H9 (cell line): ENCODE results near the gene SETMAR. TPM values are rescaled to one million over a fixed set of nuclear protein-coding genes. Genes with fewer than 3 reads are reported as not detected.

Experiments used
- DNase-seq: peaks from one replicate; pipeline ENCODE4 v3.0.0-alpha.2; 2017
- H2AFZ ChIP-seq: one replicate; pipeline ENCODE4 v1.6.1; 2013; ENCODE audit warnings: mild to moderate bottlenecking, low read length, control low read depth, moderate library complexity
- H2AK5ac ChIP-seq: 2 replicates; pipeline ENCODE4 v1.6.1; 2013; ENCODE audit warnings: low read length, control low read depth, mixed read lengths; ENCODE audit not compliant: insufficient read length
- H2BK120ac ChIP-seq: one replicate; pipeline ENCODE4 v1.6.1; 2013; ENCODE audit warnings: low read depth, mild to moderate bottlenecking, low read length, control low read depth, inconsistent platforms; ENCODE audit not compliant: poor library complexity, severe bottlenecking
- H2BK12ac ChIP-seq: 2 replicates; pipeline ENCODE4 v1.6.1; 2013; ENCODE audit warnings: low read length, control low read depth, mixed read lengths, low read depth; ENCODE audit not compliant: insufficient read length
- H2BK15ac ChIP-seq: 2 replicates; pipeline ENCODE4 v1.6.1; 2013; ENCODE audit warnings: low read depth, low read length, control low read depth
- H2BK20ac ChIP-seq: one replicate; pipeline ENCODE4 v1.6.1; 2013; ENCODE audit warnings: low read depth, mild to moderate bottlenecking, low read length, control low read depth, inconsistent platforms; ENCODE audit not compliant: poor library complexity, severe bottlenecking
- H2BK5ac ChIP-seq: 2 replicates; pipeline ENCODE4 v1.6.1; 2013; ENCODE audit warnings: low read length, control low read depth, mixed read lengths; ENCODE audit not compliant: insufficient read length
- H3K14ac ChIP-seq: 2 replicates; pipeline ENCODE4 v1.6.1; 2013; ENCODE audit warnings: low read length, control low read depth; ENCODE audit not compliant: insufficient read depth
- H3K18ac ChIP-seq: 2 replicates; pipeline ENCODE4 v1.6.1; 2013; ENCODE audit warnings: low read depth, mild to moderate bottlenecking, mixed read lengths, low read length, control low read depth; ENCODE audit not compliant: insufficient read length
- H3K23ac ChIP-seq: 2 replicates; pipeline ENCODE4 v1.6.1; 2013; ENCODE audit warnings: low read length, control low read depth, mixed read lengths, low read depth; ENCODE audit not compliant: insufficient read length
- H3K23me2 ChIP-seq: 2 replicates; pipeline ENCODE4 v1.6.1; 2013; ENCODE audit warnings: low read depth, mild to moderate bottlenecking, mixed read lengths, low read length, control low read depth; ENCODE audit not compliant: insufficient read length, poor library complexity, severe bottlenecking
- H3K27ac ChIP-seq: 2 replicates; pipeline ENCODE4 v1.5.1; 2013; ENCODE audit warnings: low read length, control low read depth, mixed read lengths, low read depth; ENCODE audit not compliant: insufficient read length
- H3K27me3 ChIP-seq: 2 replicates; pipeline ENCODE4 v1.6.1; 2013; ENCODE audit warnings: low read length, control low read depth, inconsistent platforms; ENCODE audit not compliant: insufficient read depth
- H3K4ac ChIP-seq: 2 replicates; pipeline ENCODE4 v1.6.1; 2013; ENCODE audit warnings: low read depth, mild to moderate bottlenecking, control low read depth, inconsistent platforms, low read length, moderate library complexity
- H3K4me1 ChIP-seq: 2 replicates; pipeline ENCODE4 v1.6.1; 2013; ENCODE audit warnings: low read length, control low read depth, inconsistent platforms; ENCODE audit not compliant: insufficient read depth
- H3K4me2 ChIP-seq: 2 replicates; pipeline ENCODE4 v1.6.1; 2013; ENCODE audit warnings: low read length, control low read depth, mixed read lengths; ENCODE audit not compliant: insufficient read length, insufficient read depth
- H3K56ac ChIP-seq: 2 replicates; pipeline ENCODE4 v1.6.1; 2013; ENCODE audit warnings: low read depth, mild to moderate bottlenecking, mixed read lengths, low read length, control low read depth; ENCODE audit not compliant: insufficient read length
- H3K79me1 ChIP-seq: 2 replicates; pipeline ENCODE4 v1.6.1; 2013; ENCODE audit warnings: low read depth, mild to moderate bottlenecking, moderate library complexity, low read length, control low read depth, inconsistent platforms; ENCODE audit not compliant: insufficient read depth, poor library complexity, severe bottlenecking
- H3K79me2 ChIP-seq: 2 replicates; pipeline ENCODE4 v1.6.1; 2013; ENCODE audit warnings: low read length, control low read depth, inconsistent platforms; ENCODE audit not compliant: insufficient read depth
- H3K9ac ChIP-seq: 2 replicates; pipeline ENCODE4 v1.6.1; 2013; ENCODE audit warnings: low read length, control low read depth, mixed read lengths; ENCODE audit not compliant: insufficient read length; ENCODE audit errors: extremely low read depth
- H3K9me3 ChIP-seq: one replicate; pipeline ENCODE4 v1.6.1; 2013; ENCODE audit warnings: low read depth, low read length, inconsistent platforms; ENCODE audit not compliant: control insufficient read depth
- H3T11ph ChIP-seq: one replicate; pipeline ENCODE4 v1.6.1; 2013; ENCODE audit warnings: mild to moderate bottlenecking, low read length, control low read depth, inconsistent platforms
- H4K20me1 ChIP-seq: one replicate; pipeline ENCODE4 v1.6.1; 2013; ENCODE audit not compliant: control insufficient read depth, insufficient read length, insufficient read depth
- H4K5ac ChIP-seq: 2 replicates; pipeline ENCODE4 v1.6.1; 2013; ENCODE audit warnings: low read depth, mild to moderate bottlenecking, mixed read lengths, low read length, control low read depth; ENCODE audit not compliant: insufficient read length
- H4K8ac ChIP-seq: replicated peaks from 2 replicates; pipeline ENCODE4 v1.6.1; 2013; ENCODE audit warnings: low read length, control low read depth, mixed read lengths, low read depth; ENCODE audit not compliant: insufficient read length
- H4K91ac ChIP-seq: 2 replicates; pipeline ENCODE4 v1.6.1; 2013; ENCODE audit warnings: low read depth, mild to moderate bottlenecking, moderate library complexity, mixed read lengths, low read length, control low read depth; ENCODE audit not compliant: insufficient read length
- H3K27ac Mint-ChIP-seq, 3 experiments: 2 replicates in 2 of 3; 3 replicates in 1 of 3; pipeline ENCODE4 v1.8.0; 2020 to 2021; ENCODE audit warnings: mixed read lengths in 3 of 3, mild to moderate bottlenecking in 1 of 3, moderate library complexity in 1 of 3
- H3K27me3 Mint-ChIP-seq: 2 replicates; pipeline ENCODE4 v1.8.0; 2021; ENCODE audit warnings: low read depth, mild to moderate bottlenecking, moderate library complexity, mixed read lengths
- H3K36me3 Mint-ChIP-seq, 3 experiments: 2 replicates in 2 of 3; 3 replicates in 1 of 3; pipeline ENCODE4 v1.8.0; 2020 to 2021; ENCODE audit warnings: low read depth in 3 of 3, mixed read lengths in 3 of 3; ENCODE audit not compliant: insufficient read depth in 1 of 3
- H3K4me1 Mint-ChIP-seq, 2 experiments: 2 replicates each; pipeline ENCODE4 v1.8.0; 2020; ENCODE audit warnings: mixed read lengths in 2 of 2
- H3K4me3 Mint-ChIP-seq, 2 experiments: 2 replicates in 1 of 2; 3 replicates in 1 of 2; pipeline ENCODE4 v1.8.0; 2020 to 2021; ENCODE audit warnings: mild to moderate bottlenecking in 2 of 2, mixed read lengths in 2 of 2, moderate library complexity in 1 of 2
- H3K9me3 Mint-ChIP-seq, 2 experiments: 2 replicates in 1 of 2; 3 replicates in 1 of 2; pipeline ENCODE4 v1.8.0; 2020; ENCODE audit warnings: mild to moderate bottlenecking in 2 of 2, mixed read lengths in 2 of 2, moderate library complexity in 1 of 2
- WGBS: extraction: QIAGEN DNeasy Blood & Tissue Kit; methylation state at CpG from one replicate; pipeline ENCODE4 v1.1.7; 2013; ENCODE audit warnings: missing lambda C conversion rate, low lambda C conversion rate, mixed read lengths; ENCODE audit not compliant: insufficient read length; ENCODE audit errors: extremely low coverage; 5-methylcytosine and 5-hydroxymethylcytosine counted together
- total RNA-seq: library from RNA; stranded (reverse); gene quantifications from 2 replicates; pipeline ENCODE4 v1.2.1, GENCODE V29; 2021
- TF ChIP-seq, protein P1 (sequence below): fragments of 200-600 bp; sonication (generic); conservative IDR thresholded peaks from 3 replicates; pipeline ENCODE4 v1.8.0; 2021; ENCODE audit warnings: antibody characterized with exemption, mild to moderate bottlenecking

The SETMAR gene
- total RNA-seq, 1 experiment from 2014 or later, result 29.1 TPM

- no peak overlapping the region for H4K91ac ChIP-seq
- Mint-ChIP-seq H3K9me3 (no peaks in the 10 kb centered on the region), H3K4me1 (peaks cover 3 to 24% of the 10 kb centered on the region in 2 experiments), H3K27ac (no peak overlapping the region), H3K4me3 (no peak overlapping the region), H3K27me3 (peaks cover 6% of the 10 kb centered on the region; the same call in 1 of the 2 replicates), H3K36me3 (no peaks in the 10 kb centered on the region)
- no peak overlapping the region for H3K9ac ChIP-seq
- H3K56ac ChIP-seq, result no peak overlapping the region
- no peaks in the 10 kb centered on the region for H3K79me2 ChIP-seq
- H2AFZ ChIP-seq, result no peak overlapping the region
- no peak overlapping the region for H2AK5ac ChIP-seq
- H3K23me2 ChIP-seq, result no peaks in the 10 kb centered on the region
- TF ChIP-seq, protein P1, sequence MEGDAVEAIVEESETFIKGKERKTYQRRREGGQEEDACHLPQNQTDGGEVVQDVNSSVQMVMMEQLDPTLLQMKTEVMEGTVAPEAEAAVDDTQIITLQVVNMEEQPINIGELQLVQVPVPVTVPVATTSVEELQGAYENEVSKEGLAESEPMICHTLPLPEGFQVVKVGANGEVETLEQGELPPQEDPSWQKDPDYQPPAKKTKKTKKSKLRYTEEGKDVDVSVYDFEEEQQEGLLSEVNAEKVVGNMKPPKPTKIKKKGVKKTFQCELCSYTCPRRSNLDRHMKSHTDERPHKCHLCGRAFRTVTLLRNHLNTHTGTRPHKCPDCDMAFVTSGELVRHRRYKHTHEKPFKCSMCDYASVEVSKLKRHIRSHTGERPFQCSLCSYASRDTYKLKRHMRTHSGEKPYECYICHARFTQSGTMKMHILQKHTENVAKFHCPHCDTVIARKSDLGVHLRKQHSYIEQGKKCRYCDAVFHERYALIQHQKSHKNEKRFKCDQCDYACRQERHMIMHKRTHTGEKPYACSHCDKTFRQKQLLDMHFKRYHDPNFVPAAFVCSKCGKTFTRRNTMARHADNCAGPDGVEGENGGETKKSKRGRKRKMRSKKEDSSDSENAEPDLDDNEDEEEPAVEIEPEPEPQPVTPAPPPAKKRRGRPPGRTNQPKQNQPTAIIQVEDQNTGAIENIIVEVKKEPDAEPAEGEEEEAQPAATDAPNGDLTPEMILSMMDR, result no peak
- no peak overlapping the region for H3K14ac ChIP-seq
- no peak overlapping the region for H2BK15ac ChIP-seq
- no peak for DNase-seq
- no CpG with 5 or more reads among the region's 4 CpGs for WGBS
- no peak overlapping the region for H2BK20ac ChIP-seq
- no peak overlapping the region for H2BK5ac ChIP-seq
- H3K9me3 ChIP-seq, result no peaks in the 10 kb centered on the region
- H3K23ac ChIP-seq, result no peak overlapping the region
- no peak overlapping the region for H2BK120ac ChIP-seq
- H2BK12ac ChIP-seq, result no peak overlapping the region
- no peak overlapping the region for H3K27ac ChIP-seq
- H3K4me2 ChIP-seq, result no peak overlapping the region
- H3K4me1 ChIP-seq, result no peaks in the 10 kb centered on the region
- no peak overlapping the region for H3K4ac ChIP-seq
- no peak overlapping the region for H4K5ac ChIP-seq
- no peaks in the 10 kb centered on the region for H3K79me1 ChIP-seq
- no peaks in the 10 kb centered on the region for H4K20me1 ChIP-seq
- no peak overlapping the region for H3K18ac ChIP-seq
- no peaks in the 10 kb centered on the region for H3K27me3 ChIP-seq
- no peak overlapping the region for H4K8ac ChIP-seq
- H3T11ph ChIP-seq, result no peak overlapping the region
Measured at GRCh38 chr3:4284865-4285264, 18.3 kb upstream of the SETMAR start.
